WTC11 (cell line): ENCODE results near the gene ARVCF. TPM values are rescaled to one million over a fixed set of nuclear protein-coding genes. Genes with fewer than 3 reads are reported as not detected.

ENCODE experiments used
- ATAC-seq: fragments of 200-7000 bp; cut with Tn5 transposase; 2 replicates; pipeline ENCODE4 v1.10.0; 2021; ENCODE audit warnings: mild to moderate bottlenecking, moderate library complexity
- CTCF ChIA-PET: fragments of 300-600 bp; sonication (Branson Sonifier 250); formaldehyde crosslinking; loops from one replicate; lab custom pipeline; 2021; ENCODE audit warnings: antibody characterized with exemption; lab: Charles Lee
- POLR2A ChIA-PET: fragments of 350-600 bp; sonication (Branson Sonifier 250); formaldehyde crosslinking; loops from one replicate; lab custom pipeline; 2021; ENCODE audit warnings: antibody characterized with exemption; lab: Charles Lee
- DNase-seq: peaks from one replicate; pipeline ENCODE4 v3.0.0; 2021; ENCODE audit warnings: low spot score
- H3K27ac Mint-ChIP-seq: 2 replicates; pipeline ENCODE4 v1.8.0; 2021; ENCODE audit warnings: mixed read lengths
- H3K27me3 Mint-ChIP-seq: 2 replicates; pipeline ENCODE4 v1.8.0; 2021; ENCODE audit warnings: low read depth, mild to moderate bottlenecking, moderate library complexity, mixed read lengths
- H3K36me3 Mint-ChIP-seq: 2 replicates; pipeline ENCODE4 v1.8.0; 2021; ENCODE audit warnings: mixed read lengths
- H3K4me1 Mint-ChIP-seq: 2 replicates; pipeline ENCODE4 v1.8.0; 2022; ENCODE audit warnings: mixed read lengths
- H3K4me3 Mint-ChIP-seq: 2 replicates; pipeline ENCODE4 v1.8.0; 2021; ENCODE audit warnings: mild to moderate bottlenecking, moderate library complexity, mixed read lengths
- H3K9me3 Mint-ChIP-seq: 2 replicates; pipeline ENCODE4 v1.8.0; 2021; ENCODE audit warnings: mixed read lengths
- FOXK1 ChIP-seq: sonication (generic); formaldehyde crosslinking; IDR thresholded peaks from 2 replicates; pipeline ENCODE4 v1.8.0; 2022; ENCODE audit warnings: mild to moderate bottlenecking, moderate library complexity, missing genetic modification reagents
- GABPB1 ChIP-seq: sonication (generic); formaldehyde crosslinking; IDR thresholded peaks from 2 replicates; pipeline ENCODE4 v1.8.1; 2023; ENCODE audit warnings: mild to moderate bottlenecking, missing genetic modification reagents
- GRHL2 ChIP-seq: fragments of 250-450 bp; sonication (Bioruptor Pico); IDR thresholded peaks from 2 replicates; pipeline ENCODE4 v1.8.0; 2022; ENCODE audit warnings: mild to moderate bottlenecking, moderate library complexity; ENCODE audit not compliant: insufficient replicate concordance, severe bottlenecking
- NR1H2 ChIP-seq: sonication (generic); formaldehyde crosslinking; IDR thresholded peaks from 2 replicates; pipeline ENCODE4 v1.9.0; 2021; ENCODE audit warnings: mild to moderate bottlenecking, moderate library complexity, missing genetic modification reagents
- PRRX2 ChIP-seq: fragments of 250-450 bp; sonication (Bioruptor Pico); IDR thresholded peaks from 2 replicates; pipeline ENCODE4 v1.8.0; 2021; ENCODE audit warnings: mild to moderate bottlenecking
- SP1 ChIP-seq: sonication (generic); formaldehyde crosslinking; conservative IDR thresholded peaks from 2 replicates; pipeline ENCODE4 v1.8.1; 2022; ENCODE audit warnings: missing genetic modification reagents
- TP53 ChIP-seq: sonication (generic); formaldehyde crosslinking; IDR thresholded peaks from 2 replicates; pipeline ENCODE4 v1.8.1; 2023; ENCODE audit warnings: mild to moderate bottlenecking, missing genetic modification reagents
- ZNF317 ChIP-seq: sonication (generic); formaldehyde crosslinking; IDR thresholded peaks from 2 replicates; pipeline ENCODE4 v1.8.1; 2023; ENCODE audit warnings: low read depth, mild to moderate bottlenecking, moderate library complexity, missing genetic modification reagents, borderline replicate concordance
- total RNA-seq: library from RNA; stranded (reverse); gene quantifications from 3 replicates; pipeline ENCODE4 v1.2.3, GENCODE V29; 2021
- TF ChIP-seq, protein P1 (sequence below): sonication (generic); formaldehyde crosslinking; IDR thresholded peaks from 2 replicates; pipeline ENCODE4 v1.8.1; 2023; ENCODE audit warnings: mild to moderate bottlenecking, missing genetic modification reagents
- TF ChIP-seq, protein P2 (sequence below): sonication (generic); formaldehyde crosslinking; IDR thresholded peaks from 2 replicates; pipeline ENCODE4 v1.8.1; 2022; ENCODE audit warnings: mild to moderate bottlenecking, moderate library complexity, missing genetic modification reagents
- TF ChIP-seq, protein P3 (sequence below): sonication (generic); formaldehyde crosslinking; IDR thresholded peaks from 2 replicates; pipeline ENCODE4 v1.8.0; 2023; ENCODE audit warnings: mild to moderate bottlenecking, missing genetic modification reagents
- TF ChIP-seq, protein P4 (sequence below): fragments of 250-450 bp; sonication (Bioruptor Pico); IDR thresholded peaks from 2 replicates; pipeline ENCODE4 v1.9.0; 2021; ENCODE audit warnings: mild to moderate bottlenecking, borderline replicate concordance

ARVCF gene
- total RNA-seq, 1 experiment from 2014 or later = 65.4 TPM

DNA sequence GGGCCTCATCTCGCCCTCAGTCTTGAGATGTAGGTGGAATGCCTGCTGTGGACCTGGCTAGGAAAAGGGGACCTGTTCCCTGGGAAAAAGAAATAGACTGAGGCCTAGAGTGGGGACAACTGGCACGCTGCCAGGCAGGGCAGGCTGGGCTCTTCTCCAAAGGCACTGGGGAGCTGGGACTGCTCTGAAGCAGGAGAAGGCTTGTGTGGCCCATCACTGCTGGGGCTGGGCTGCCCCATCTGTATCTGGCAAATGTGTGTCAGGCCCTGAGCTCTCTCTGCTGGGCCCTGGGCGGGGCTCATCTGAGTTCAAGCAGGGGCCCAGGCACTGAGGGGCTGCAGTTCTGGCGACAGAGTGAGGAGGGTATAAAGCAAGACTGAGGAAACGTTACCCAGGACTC, 32.9 kb downstream of the ARVCF start (continued):
- TF ChIP-seq, protein P1, sequence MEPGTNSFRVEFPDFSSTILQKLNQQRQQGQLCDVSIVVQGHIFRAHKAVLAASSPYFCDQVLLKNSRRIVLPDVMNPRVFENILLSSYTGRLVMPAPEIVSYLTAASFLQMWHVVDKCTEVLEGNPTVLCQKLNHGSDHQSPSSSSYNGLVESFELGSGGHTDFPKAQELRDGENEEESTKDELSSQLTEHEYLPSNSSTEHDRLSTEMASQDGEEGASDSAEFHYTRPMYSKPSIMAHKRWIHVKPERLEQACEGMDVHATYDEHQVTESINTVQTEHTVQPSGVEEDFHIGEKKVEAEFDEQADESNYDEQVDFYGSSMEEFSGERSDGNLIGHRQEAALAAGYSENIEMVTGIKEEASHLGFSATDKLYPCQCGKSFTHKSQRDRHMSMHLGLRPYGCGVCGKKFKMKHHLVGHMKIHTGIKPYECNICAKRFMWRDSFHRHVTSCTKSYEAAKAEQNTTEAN (CRISPR knock-in tag) = no peak
- TF ChIP-seq, protein P2, sequence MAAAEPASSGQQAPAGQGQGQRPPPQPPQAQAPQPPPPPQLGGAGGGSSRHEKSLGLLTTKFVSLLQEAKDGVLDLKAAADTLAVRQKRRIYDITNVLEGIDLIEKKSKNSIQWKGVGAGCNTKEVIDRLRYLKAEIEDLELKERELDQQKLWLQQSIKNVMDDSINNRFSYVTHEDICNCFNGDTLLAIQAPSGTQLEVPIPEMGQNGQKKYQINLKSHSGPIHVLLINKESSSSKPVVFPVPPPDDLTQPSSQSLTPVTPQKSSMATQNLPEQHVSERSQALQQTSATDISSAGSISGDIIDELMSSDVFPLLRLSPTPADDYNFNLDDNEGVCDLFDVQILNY (CRISPR knock-in tag) = no peak
- TF ChIP-seq PRRX2 (CRISPR knock-in tag) (no peak), GABPB1 (CRISPR knock-in tag) (no peak), NR1H2 (CRISPR knock-in tag) (no peak), GRHL2 (CRISPR knock-in tag) (no peak), TP53 (no peak), SP1 (CRISPR knock-in tag) (no peak)
- TF ChIP-seq, protein P3, sequence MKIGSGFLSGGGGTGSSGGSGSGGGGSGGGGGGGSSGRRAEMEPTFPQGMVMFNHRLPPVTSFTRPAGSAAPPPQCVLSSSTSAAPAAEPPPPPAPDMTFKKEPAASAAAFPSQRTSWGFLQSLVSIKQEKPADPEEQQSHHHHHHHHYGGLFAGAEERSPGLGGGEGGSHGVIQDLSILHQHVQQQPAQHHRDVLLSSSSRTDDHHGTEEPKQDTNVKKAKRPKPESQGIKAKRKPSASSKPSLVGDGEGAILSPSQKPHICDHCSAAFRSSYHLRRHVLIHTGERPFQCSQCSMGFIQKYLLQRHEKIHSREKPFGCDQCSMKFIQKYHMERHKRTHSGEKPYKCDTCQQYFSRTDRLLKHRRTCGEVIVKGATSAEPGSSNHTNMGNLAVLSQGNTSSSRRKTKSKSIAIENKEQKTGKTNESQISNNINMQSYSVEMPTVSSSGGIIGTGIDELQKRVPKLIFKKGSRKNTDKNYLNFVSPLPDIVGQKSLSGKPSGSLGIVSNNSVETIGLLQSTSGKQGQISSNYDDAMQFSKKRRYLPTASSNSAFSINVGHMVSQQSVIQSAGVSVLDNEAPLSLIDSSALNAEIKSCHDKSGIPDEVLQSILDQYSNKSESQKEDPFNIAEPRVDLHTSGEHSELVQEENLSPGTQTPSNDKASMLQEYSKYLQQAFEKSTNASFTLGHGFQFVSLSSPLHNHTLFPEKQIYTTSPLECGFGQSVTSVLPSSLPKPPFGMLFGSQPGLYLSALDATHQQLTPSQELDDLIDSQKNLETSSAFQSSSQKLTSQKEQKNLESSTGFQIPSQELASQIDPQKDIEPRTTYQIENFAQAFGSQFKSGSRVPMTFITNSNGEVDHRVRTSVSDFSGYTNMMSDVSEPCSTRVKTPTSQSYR (CRISPR knock-in tag) = no peak
- TF ChIP-seq, protein P4, sequence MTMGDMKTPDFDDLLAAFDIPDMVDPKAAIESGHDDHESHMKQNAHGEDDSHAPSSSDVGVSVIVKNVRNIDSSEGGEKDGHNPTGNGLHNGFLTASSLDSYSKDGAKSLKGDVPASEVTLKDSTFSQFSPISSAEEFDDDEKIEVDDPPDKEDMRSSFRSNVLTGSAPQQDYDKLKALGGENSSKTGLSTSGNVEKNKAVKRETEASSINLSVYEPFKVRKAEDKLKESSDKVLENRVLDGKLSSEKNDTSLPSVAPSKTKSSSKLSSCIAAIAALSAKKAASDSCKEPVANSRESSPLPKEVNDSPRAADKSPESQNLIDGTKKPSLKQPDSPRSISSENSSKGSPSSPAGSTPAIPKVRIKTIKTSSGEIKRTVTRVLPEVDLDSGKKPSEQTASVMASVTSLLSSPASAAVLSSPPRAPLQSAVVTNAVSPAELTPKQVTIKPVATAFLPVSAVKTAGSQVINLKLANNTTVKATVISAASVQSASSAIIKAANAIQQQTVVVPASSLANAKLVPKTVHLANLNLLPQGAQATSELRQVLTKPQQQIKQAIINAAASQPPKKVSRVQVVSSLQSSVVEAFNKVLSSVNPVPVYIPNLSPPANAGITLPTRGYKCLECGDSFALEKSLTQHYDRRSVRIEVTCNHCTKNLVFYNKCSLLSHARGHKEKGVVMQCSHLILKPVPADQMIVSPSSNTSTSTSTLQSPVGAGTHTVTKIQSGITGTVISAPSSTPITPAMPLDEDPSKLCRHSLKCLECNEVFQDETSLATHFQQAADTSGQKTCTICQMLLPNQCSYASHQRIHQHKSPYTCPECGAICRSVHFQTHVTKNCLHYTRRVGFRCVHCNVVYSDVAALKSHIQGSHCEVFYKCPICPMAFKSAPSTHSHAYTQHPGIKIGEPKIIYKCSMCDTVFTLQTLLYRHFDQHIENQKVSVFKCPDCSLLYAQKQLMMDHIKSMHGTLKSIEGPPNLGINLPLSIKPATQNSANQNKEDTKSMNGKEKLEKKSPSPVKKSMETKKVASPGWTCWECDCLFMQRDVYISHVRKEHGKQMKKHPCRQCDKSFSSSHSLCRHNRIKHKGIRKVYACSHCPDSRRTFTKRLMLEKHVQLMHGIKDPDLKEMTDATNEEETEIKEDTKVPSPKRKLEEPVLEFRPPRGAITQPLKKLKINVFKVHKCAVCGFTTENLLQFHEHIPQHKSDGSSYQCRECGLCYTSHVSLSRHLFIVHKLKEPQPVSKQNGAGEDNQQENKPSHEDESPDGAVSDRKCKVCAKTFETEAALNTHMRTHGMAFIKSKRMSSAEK (CRISPR knock-in tag) = no peak

DNA sequence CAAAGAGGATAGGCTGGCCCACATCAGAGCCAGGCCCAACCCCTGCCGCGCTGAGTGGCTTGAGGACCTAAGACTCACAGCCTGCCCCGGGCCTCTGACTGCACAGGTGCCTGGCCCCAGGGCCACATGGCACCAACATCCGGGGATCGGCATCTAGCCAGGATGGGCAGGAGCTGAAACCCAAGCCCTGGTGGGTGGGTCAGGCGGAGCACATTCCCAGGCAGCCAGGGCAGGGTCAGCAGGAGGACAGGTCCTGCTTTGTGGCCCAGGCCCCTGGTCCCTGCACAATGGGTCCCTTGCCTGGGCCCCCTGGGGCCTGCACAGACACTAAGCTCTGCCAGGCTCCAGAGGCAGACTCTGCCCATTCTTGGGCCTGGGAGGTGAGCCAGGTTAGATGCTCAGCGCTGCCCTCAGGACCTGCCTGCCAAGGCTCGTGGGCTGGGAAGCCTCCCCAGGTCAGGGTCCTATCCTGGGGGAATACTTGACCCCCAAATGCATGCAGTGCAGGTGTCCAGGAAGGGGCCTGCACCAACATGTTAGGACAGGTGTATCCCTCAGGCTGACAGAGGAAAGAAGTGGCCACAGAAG, 33.5 kb downstream of the ARVCF start:
- Mint-ChIP-seq H3K9me3 (no peaks in the 10 kb centered on the region), H3K36me3 (peaks cover 6% of the 10 kb centered on the region; the same call in 1 of the 2 replicates), H3K27me3 (no peaks in the 10 kb centered on the region), H3K4me1 (peaks cover 5% of the 10 kb centered on the region; the same call in 1 of the 2 replicates), H3K27ac (no peak overlapping the region), H3K4me3 (no peak overlapping the region)
- DNase-seq = no peak
- TF ChIP-seq FOXK1 (CRISPR knock-in tag) = 0 out of 2 replicates have a peak, but pooled peaks have one; percentile 14
- TF ChIP-seq ZNF317 (CRISPR knock-in tag) = no peak
- ChIA-PET CTCF (interaction anchor here (1.2 to 1.9 kb wide), 2 partner anchors 9 to 30 kb away, joined by 5 to 8 read pairs; no protein-coding TSS in a partner anchor), POLR2A (no interaction called here)
- no peak for ATAC-seq
